ENCODE results near the gene MAPK7. TPM values are rescaled to one million over a fixed set of nuclear protein-coding genes. Genes with fewer than 3 reads are reported as not detected.

The MAPK7 gene
- total RNA-seq, 4 donors from 2014 or later = 11.4 to 24.3 (median 17.1) TPM

DNA sequence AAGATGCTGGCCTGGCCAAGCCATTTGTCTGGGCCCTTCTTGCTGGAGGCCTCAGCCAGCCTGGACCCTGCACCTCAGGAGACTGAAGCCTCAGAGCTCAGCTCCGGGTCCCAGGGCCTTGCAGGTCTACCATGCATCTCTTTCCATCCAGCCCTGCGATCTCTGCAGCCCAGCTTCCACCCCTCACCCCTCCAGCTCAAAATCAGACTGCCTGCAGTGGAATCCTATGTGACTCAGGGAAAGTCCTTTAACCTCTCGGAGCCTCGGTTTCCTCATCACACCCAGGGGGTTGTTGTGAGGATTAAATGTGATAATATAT is 12.8 kb upstream of the MAPK7 start:
- TF ChIP-seq, protein P1, sequence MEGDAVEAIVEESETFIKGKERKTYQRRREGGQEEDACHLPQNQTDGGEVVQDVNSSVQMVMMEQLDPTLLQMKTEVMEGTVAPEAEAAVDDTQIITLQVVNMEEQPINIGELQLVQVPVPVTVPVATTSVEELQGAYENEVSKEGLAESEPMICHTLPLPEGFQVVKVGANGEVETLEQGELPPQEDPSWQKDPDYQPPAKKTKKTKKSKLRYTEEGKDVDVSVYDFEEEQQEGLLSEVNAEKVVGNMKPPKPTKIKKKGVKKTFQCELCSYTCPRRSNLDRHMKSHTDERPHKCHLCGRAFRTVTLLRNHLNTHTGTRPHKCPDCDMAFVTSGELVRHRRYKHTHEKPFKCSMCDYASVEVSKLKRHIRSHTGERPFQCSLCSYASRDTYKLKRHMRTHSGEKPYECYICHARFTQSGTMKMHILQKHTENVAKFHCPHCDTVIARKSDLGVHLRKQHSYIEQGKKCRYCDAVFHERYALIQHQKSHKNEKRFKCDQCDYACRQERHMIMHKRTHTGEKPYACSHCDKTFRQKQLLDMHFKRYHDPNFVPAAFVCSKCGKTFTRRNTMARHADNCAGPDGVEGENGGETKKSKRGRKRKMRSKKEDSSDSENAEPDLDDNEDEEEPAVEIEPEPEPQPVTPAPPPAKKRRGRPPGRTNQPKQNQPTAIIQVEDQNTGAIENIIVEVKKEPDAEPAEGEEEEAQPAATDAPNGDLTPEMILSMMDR (IDR thresholded peaks at IDR 0.05; ENCODE audit: low read depth) = no peak

DNA sequence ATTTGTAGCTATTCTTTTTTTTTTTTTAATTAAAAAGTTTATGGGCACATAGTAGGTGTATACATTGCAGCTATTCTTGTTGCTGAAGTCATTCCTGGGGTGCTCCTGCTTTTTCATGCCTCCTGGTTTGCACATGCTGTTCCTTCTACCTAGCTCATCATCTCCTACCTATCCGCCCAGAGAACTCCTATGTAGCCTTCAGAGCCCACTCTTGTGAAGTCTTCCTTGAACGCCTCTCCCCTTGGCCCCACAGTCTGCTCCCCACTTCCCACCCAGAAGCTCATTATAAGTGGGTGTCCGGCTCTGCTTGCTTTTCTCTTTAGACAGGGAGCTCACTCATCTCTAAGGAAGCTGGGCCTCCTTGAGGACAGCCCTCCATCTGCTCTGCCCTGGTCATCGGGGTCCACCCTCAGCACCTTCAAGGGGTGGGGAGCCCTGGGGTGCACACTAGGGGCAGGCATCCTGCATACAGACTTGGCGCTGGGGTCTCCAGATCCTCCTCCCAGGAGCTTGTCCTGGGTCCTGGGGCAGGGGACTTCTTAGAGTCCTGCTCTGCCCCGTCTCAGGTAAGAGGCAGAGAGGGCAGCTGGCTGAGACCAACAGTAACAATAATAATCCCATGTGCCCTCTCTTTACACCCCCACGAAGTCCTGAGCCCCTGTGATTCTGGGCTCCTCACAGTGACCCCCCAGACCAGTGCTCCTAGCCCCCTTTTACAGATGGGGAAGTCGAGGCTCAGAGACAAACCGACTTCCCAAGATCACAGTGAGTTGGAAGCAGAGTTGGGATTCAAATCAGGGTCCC is 12.3 kb upstream of the MAPK7 start:
- TF ChIP-seq, protein P1 (IDR thresholded peaks at IDR 0.05; ENCODE audit: low read depth) = no peak

DNA sequence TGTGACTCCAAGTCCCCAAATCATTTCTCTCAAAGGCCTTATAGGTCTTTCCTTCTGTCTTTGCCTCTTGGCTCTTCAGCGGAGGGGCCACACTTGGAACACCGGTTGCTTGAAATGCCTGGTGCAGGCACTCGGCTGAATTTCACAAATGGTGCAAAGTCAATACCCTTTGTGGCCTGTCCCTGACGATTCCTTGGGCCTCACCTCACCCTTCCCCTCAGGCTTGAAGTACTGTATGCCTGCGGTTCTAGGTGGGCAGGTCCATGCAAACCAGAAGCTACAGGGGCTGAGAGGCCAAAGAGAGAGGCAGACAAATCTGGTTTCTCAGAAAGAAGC is 11.7 kb upstream of the MAPK7 start:
- TF ChIP-seq, protein P1 (IDR thresholded peaks at IDR 0.05; ENCODE audit: low read depth) = no peak

DNA sequence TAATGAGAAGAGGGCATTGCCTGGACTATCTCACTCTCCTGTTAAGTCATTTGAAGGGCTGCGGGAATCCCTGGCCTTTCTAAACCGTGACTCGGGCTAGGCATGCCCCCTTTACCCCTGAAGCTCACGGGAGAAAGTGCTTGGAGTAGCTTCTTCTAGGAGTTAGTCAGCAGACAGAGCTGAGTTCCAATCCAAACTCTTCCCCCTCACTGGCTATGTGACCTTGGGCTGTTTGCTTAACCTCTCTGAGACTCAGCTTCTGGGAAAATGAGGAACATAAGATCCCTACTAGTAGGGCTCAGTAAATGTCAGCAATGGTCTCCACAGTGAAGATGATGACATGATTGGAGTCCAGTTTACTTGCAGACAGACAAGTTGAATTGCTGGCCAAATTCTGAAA is 10.1 kb upstream of the MAPK7 start:
- TF ChIP-seq, protein P1 (IDR thresholded peaks at IDR 0.05; ENCODE audit: low read depth) = no peak

DNA sequence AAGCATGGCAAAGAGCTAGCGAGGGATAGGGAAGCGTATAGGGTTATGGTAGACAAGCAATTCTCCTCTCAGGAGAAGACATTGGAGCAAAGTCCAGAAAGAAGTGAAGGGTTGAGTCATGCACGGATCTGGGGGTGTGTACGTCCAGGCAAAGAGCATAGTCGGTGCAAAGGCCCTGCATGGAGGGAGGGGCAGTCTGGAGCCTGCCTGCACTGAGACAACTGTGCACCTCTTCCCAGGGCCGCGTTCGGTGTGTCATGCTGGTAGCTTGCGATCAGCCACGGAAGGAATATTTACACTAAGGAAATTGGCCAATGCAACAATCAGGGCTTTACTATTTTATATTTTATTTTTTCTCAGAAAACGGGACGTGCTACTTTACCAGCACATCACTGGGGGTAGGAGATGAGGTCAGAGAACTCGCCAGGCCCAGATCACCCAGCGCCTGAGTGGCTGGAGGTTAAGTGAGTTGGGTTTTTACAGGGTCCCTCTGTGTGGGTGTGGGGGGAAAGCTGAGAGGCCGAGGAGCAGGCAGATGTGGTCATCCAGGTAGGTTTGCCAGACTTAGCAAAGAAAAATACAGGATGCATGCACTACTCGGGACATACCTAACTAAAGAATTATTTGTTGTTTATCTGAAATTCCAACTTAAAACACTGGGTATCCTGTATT is 9.1 kb upstream of the MAPK7 start:
- TF ChIP-seq, protein P1 (IDR thresholded peaks at IDR 0.05; ENCODE audit: low read depth) = no peak

DNA sequence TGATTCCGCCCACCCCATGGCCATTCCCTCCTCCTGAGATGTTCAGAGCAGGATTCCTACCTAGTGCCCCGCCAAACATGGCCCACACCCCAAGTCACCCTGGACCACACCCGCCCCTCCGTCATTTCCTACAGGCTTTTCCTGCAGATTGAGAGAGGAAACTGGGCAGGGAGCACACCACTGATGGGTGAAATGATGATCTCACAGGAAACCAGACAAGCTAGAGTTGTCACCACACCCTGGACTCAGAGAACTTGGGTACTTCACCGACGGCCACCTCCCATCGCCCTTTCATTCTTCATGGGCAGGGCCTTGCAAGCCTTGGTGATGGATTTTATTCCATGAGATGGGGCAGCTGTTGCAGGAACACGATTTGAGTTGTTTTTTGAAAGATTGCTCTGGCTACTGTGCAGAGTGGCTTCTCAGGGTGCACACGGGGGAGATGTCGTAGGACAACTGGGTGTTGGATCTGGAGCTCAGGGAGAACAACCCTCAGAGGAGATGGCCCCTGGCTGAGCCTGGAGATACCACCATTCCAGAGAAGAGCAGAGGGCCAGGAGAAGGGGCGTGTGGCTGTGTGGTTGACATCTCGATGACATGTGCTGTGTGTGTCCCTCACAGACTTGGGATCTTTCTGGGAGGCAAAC is 8.3 kb upstream of the MAPK7 start:
- TF ChIP-seq, protein P1 (IDR thresholded peaks at IDR 0.05; ENCODE audit: low read depth) = no peak

DNA sequence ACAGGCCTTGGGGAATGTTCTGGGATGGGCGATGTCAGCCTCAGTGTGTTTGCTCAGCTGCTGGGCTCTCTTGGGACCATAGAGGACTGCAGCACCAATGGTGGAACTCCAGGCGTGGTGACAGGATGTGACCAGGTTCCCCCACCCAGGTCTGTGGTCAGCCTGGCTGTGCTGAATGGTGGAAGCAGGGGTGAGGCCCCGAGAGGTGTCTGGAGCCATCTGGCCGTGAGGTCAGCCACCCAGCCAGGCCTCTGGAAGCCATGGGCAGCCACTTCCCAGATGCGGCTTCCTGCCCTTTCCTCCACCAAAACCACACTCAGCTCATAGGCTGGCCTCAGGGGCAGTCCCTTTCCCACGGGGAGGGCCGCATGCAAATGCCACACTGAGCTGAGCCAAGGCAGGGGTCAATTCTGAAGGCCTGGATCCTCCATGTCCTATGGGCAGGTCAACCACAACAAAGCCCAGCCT is 7.8 kb upstream of the MAPK7 start:
- TF ChIP-seq, protein P1 (IDR thresholded peaks at IDR 0.05; ENCODE audit: low read depth) = no peak

Data from subcutaneous adipose tissue (tissue), 4 donors.